Stimulated activated CD4-positive, alpha-beta T cell treated with anti-CD3 and anti-CD28 coated beads, TNF-alpha, amount 100 ng/mL, for 1 hour (primary cell): ENCODE results near the gene RASGEF1C.
A peak's percentile ranks its signal among the peaks of the same experiment; 100 is the strongest.
"Not testable (repeated sequence)": the region's sequence is repeated elsewhere in the genome, so short reads cannot be mapped to it uniquely, and the experiment has no call there.

Experiments
- DNase-seq, 3 donors: peaks; one replicate each; pipeline ENCODE4 v3.0.0-alpha.2; 2020; ENCODE audit warnings: low read depth in 3 of 3, low spot score in 1 of 3

RASGEF1C gene

DNA sequence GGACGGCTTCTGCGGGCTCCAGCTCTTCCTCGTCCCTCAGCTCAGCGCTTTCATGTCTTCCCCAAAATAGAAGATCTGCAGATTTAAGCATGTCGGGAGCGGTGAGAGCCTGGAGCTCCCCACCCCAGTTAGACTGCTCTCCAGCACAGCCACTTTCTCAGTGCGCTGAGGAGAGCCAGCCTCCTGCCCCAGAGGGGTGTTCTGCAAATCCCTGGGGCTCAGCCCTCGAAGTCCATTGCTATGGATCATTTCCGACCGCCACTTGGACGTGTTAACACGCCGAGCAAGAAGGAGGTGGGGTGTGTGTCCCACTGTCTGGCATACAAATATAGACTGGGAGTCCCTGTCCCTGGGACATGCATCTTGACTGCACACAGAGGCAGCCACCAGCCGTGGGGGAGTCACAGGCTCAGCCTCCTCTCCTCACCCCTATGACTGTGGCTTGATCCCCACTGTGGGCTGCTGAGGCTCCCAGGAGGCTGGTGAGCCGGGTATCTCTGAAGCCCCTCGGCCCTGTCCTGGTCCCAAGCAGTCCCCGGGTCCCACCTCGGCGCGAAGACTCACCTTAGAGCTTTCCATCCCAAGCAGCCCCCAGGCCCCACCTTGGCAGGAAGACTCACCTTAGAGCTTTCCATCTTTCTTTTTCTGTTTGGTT lies 107.4 kb downstream of the RASGEF1C start:
- no peak for DNase-seq

DNA sequence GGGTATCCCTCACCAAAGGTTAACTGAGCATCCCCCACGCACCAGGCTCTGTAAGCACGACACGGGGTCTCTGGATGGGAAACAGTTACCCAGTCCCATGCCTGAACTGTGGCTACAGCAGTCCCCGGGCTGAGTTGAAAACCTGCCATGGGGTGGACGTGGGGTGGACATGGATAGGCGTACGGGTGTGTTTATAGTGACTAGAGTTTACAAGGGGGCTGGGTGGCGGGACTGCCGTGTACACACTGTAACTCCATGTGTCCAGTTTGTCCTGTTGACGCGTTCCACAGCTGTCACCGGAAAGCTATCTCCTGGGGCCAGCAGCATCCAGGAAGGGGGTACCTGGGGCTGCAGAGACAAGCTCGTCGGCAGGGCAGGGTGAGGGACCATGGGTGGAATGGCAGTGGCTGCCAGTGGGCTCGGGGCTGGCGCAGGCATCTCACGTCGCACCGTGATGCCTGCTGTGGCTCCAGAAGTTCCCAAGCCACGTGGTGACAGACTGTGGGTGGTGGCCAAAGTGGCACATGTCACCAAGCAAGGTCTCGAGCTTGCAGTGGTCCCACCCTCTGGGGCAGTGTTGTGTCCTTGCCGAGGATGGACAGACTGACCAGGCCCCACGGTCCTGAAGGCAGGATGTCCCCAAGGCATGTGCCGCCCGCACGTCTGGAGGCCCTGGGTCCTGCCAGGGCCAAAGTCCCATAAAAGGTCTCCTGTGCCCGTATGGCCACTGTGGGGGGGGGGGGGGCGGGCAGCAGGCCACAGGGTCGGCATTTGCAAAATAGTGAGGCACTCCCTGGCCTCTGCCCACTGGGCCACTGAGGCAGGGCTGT lies 108.2 kb downstream of the RASGEF1C start:
- no peak for DNase-seq

DNA sequence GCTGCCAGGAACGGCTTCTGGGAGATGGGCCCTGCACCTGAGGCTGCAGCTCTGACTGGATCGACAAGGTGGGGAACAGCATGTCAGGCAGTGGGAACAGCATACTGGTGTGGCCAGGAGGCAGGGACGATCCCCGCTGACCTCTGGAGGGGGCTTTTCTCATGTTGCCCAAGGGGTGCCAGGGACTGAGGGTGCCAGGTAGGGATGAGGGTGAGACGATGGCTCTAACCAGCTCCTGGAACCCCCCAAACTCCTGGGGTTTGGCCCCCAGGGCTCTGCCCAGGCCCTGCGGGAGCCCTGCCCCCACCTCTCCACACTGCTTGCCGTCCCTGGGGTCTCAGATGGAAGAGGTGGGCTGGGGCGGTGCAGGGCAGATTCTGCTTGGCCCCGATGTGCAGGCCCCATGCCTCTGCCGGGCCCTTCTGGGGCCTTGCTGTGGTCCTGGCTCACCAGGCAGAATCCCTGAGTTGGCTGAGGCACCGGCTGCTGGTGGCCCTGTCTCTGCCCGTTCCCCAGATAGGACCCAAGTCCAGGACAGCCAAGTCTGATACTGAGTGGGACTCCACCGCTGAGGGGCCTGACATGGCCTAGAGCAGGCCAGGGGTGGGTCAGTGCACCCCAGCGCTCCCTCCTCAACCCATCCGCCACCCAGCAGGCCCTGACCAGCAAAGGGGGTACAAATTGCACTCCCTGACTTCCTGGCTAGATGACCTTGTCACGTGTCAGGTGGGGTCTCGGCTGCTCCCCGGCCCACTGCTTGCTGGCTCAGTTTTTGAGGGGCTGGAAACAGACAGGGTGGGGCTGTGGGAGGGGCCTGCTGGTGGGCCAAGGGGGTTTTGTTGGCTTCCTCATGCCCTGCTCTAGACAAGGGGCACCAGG lies 109.0 kb downstream of the RASGEF1C start:
- DNase-seq, result no peak

DNA sequence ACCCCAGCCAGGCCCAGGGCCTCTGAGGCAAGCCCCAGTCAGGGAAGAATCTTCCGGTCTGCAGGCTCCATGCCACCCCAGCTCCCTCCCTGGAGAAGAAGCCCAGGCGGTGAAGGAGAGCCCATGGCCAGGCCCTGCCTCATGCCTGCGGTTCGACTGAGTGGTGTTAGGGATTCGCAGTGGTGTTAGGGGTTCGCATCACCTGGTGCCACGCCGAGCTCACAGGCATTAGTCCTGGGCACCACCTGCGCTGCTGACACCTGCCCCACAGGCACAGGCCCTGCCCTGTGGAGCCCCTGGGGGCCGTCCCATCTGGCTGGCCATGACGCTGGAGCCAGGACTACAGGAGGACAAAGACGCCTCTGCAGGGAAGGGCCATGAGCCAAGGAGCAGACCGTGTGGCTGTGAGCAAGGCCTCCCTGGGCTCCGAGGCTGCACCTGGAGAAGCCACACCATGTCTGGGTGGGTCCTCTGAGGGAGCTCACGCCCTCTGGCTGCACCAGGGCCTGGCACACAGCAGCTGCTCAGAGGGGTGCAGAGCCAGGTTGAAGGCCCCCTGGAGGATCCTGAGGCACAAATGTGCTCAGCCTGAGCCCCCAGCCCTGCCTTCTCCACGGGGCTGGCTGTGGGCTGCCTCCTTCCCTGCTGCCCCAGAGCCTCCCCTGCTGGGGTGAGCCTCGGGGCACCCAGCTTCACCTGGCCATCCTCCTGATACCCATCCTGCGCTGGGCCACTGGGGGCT lies 109.8 kb downstream of the RASGEF1C start:
- DNase-seq, result no peak

DNA sequence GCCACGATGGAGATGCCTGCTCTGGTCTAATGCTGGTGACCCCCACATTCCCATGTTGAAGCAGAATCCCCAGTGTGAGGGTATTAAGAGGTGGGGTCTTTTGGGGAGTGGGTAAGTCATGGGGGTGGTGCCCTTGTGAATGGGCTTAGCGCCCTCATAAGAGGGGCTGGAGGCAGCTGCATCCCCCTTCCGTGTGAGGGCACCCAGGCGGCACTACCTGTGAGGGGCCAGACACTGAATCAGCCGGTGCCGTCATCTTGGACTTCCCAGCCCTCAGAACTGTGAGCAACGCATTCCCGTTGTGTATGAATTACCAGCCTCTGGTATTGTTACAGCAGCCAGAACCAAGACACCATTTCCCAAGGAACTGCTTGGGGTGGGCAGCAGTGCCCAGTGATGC lies 110.5 kb downstream of the RASGEF1C start:
- no peak for DNase-seq

DNA sequence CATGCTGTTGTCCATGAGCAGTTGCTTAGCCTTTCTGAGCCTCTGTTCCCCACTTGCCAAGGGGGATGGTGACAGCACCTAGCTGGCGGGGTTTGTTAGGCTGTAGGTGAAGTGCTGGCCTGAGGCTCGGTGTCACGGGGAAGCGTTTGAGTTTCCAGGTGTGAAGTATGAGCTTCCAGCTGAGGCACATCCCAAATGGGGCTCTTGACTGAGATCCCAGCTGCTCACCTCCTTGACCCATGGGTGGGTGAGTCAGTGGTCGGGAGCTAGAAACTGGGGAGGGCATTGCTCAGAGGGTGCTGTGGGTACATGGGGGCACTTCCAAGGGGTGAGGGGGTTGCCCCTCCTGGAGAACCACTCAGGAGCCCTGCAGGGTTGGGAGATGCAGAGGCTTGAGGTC lies 111.1 kb downstream of the RASGEF1C start:
- DNase-seq, result no peak

DNA sequence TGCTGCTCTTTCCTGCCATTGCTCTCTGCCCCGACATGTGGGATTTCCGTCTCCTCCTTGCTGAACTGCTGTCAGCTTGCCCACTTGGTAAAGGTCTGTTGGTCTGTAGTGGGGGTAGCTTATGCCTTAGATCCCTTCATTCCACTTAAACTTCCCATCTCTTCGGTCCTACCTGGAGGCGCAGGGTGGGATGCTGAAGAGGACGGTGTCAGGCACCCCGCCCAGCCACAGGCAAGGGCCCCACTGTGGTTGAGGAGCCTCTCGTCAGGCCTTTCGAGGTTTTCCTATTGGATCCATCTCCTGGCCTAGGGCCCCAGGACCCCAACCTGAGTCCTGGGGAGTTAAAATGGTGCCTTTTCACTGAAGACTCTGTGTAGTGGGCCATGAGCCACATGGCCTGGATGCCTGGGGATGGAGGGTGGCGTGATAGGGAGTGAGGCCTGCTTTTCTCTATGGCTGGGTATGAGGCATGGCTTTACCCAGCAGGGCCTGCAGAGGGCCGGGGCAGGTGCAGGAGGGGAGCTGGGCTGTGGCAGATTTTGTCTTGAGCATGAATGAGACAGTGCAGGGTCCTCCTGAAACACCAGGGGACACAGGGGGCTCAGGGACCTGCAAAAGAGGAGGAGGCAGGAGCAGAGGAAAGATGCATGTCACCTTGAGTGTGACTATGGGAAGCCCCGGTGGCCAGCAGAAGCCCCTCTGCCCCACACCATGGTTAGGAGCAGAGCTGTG lies 111.7 kb downstream of the RASGEF1C start:
- no peak for DNase-seq

DNA sequence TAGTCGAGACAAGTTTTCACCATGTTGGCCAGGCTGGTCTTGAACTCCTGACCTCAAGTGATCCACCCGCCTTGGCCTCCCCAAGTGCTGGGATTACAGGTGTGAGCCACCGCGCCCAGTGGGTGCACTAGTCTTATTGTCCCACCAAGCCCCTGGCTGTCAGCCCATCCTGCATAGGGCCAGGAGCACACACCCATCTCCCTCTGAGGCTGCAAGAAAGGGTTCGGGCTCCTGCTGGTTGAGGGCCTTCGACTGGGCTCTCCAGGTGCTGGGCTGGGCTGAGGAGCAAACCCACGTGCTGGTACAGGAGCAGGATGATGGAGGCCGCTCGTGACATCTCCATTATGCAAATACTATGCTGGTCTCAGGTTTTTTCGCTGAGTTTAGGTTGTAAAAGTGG lies 112.4 kb downstream of the RASGEF1C start:
- DNase-seq, result no peak

DNA sequence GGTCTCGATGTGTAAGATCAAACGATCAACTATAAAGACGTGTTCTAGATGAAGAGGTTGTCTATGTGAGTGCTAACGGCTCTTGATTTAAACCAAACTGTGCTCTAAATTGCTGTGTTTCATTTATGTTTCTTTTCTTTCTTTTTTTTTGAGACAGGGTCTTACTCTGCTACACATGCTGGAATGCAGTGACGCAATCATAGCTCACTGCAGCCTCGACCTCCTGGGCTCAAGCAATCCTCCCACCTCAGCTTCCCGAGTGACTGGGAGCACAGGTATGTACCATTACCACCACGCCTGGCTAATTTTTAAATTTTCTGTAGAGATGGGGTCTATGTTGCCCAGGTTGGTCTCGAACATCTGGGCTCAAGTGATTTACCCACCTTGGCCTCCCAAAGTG lies 113.5 kb downstream of the RASGEF1C start:
- no peak for DNase-seq

DNA sequence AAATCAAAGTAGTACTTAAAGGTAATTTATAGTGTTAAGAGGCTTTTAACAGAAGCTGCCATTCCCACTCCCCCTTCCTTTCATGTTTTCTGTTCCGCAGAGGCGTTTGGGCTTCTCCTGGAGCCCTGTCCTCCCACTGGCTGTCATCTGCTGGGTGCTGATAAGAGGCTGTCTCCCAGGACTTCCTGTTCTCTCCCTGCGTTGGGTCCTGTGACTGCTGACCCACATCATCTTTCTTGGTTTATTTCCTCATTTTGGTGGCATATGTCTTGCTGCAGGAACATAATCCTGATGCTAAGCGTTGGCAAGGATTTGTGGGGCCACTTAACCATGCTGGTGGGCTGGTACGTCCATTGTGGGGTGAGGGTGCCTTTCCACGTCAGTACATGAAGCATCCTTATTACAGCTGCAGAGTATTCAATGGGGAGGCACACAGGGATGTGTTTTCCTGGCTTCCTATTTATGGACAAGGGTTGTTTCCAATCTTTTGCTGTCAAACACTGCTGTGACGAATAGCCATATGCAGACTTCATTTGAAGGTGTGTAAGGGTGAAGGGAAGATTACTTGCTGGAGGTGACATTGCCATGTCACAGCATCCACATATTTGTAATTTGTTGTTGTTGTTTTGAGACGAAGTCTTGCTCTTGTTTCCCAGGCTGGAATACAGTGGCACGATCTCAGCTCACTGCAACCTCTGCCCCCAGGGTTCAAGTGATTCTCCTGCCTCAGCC lies 115.2 kb downstream of the RASGEF1C start:
- no peak for DNase-seq

DNA sequence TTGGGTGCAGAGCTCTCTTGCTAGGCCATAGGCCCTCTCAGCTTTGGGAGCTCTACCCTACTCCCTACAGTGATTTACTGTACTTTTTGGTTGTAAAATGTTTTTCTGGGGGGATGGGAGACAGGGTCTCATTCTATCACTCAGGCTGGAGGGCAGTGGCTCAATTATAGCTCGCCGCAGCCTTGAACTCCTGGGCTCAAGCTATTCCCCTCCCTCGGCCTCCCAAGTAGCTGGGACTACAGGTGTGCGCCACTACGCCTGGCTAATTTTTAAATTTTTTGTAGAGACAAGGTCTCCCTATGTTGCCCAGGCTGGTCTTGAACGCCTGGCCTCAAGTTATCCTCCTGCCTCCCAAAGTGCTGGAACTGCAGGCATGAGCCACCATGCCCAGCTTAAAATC lies 115.8 kb downstream of the RASGEF1C start:
- no peak for DNase-seq

DNA sequence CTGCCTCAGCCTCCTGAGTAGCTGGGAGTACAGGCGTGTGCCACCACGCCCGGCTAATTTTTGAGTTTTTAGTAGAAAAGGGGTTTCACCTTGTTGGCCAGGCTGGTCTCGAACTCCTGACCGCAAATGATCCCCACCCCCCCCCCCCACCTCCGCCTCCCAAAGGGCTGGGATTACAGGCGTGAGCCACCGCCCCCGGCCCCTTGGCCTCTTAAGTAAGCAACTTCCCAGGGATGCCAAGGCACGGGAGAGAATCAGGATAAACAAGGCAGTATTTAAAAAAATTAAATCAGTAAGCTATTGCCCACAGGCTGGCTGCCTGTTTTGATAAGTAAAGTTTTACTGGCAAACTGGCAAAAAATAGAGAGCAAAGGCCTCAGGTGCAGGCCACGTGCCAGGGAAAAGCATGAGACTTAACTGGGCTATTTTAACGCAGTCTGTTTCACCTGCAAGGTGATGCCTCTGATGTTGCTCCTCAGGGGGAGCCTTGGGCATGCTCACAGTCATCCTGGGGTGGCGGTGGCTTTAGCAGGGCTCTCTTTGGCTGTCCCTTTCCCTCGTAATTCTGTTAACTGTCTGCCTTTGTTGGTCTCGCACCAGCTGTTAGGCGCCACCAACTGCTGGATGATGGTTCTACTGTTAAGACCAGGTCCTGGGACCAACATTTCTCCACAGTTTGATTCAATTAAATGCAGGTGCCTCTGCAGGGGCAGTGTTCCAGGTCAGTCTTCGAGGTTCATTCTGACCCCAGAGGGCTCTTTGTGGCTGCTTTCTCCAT lies 118.1 kb downstream of the RASGEF1C start:
- DNase-seq, result no peak

DNA sequence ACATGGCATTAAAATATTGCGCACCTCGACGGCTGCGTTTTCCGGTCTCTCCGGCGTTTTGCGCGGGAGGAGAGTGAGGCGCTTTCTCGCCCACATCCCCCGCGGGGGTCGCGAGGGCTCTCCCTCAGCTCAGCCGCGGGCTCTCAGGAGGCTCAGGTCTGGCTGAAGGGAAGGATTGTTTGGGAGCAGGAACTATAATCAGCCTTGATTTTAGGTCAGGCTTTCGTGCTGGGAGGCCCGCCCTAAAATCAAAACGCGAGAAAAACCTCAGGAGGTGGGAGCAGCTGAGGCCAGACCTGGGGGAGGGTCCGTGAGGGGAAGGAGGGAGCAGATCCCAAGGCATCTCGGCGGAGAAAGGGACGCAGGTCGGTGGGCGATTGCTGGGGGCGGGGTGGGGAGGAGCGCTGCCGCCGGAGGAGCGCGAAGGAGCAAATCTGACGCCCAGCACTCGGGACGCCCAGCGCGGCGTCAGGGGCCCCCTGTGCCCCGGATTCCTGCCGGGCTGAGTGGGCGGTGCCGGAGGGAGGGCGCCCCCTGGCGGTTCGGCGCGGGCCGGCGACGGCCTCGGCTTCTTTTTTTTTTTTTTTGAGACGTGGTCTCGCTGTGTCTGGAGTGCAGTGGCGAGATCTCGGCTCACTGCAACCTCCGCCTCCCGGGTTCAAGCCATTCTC lies 118.8 kb downstream of the RASGEF1C start:
- peak; percentile 27 to 76 (median 64) for DNase-seq

DNA sequence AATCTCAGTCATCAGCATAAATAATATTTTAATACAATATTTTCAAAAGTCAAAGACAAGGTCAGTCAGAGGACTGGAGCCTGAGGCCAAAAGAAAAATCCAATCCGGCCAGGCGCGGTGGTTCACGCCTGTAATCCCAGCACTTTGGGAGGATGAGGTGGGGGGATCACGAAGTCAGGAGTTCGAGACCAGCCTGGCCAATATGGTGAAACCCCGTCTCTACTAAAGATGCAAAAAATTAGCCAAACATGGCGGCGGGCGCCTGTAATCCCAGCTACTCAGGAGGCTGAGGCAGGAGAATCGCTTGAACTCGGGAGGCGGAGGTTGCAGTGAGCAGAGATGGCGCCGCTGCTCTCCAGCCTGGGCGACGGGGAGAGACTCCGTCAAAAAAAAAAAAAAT lies 119.4 kb downstream of the RASGEF1C start:
- DNase-seq, result not testable (repeated sequence)

DNA sequence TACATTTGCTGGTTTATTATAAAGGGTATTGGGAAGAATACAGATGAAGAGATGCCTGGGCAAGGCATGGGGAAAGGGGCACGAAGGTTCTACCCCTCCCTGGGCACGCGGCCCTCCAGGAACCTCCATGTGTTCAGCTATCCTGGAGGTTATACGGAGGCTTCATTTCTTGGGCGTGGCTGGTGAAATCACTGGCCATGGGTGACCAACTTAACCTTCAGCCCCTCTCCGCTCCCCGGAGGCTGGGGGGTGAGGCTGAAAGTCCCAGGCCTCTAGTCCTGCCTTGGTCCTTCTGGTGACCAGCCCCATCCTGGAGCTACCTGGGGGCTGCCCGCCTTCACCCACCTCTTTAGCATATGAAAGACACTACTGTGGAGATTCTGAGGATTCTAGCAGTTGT lies 120.5 kb downstream of the RASGEF1C start:
- DNase-seq, result no peak

DNA sequence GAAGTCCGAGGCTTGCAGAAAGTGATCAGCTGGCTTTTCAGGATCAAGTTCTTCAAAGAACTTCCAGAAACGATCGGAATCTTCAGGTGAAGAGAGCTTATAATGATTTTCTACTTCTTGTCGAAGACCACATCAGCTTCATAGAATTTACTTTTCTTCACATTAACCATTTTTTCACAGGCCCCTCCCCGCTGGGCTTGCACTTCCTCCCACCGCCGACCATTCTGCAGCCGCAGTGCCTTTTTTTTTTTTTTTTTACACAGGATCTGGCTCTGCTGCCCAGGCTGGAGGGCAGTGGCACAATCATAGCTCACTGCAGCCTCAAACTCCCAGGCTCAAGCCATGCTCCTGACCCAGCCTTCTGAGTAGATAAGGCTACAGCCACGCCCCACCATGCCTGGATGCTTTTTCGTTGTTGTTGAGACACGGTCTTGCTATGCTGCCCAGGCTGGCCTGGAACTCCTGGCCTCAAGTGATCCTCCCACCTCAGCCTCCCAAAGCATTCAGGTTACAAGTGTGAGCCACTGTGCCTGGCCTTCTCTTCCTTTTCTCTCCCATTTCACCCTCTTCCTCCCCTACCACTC lies 122.1 kb downstream of the RASGEF1C start:
- no peak for DNase-seq

DNA sequence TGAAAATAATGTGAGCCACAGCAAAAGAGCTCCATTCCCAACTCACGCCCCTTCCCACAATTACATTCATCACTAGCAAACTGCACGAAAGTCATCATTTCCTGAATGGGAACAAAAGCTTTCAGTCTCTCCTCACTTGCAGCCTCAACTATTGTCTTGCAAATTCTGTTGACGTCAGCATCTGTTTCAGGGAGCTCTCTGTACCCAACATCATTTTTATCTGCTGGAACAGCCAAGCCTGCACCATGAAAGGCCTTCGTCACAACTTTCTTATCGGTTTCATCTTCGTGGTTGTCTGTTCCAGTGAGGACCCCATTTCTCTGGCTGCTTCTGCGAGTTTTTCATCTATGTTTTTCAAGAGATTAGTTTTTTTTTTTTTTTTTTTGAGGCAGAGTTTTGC lies 123.2 kb downstream of the RASGEF1C start:
- DNase-seq, result no peak
